OCI-LY7 (cell line): ENCODE measurements around the gene EBF3.

ENCODE experiments used
- CTCF ChIP-seq: fragments of 200-600 bp; sonication (generic); conservative IDR thresholded peaks from 2 replicates; pipeline ENCODE4 v1.5.1; 2014; ENCODE audit warnings: mild to moderate bottlenecking, antibody characterized with exemption, low read length, moderate library complexity, mixed read lengths
- EZH2phosphoT487 ChIP-seq: fragments of 200-600 bp; sonication (generic); IDR thresholded peaks from 2 replicates; pipeline ENCODE4 v1.6.1; 2018; ENCODE audit warnings: low read depth, borderline replicate concordance, mild to moderate bottlenecking, mixed run types, antibody characterized with exemption, low read length, moderate library complexity, mixed read lengths

GRCh38 chr10:129799942-129800341 lies 164.1 kb downstream of the EBF3 start:
- no peak for TF ChIP-seq CTCF
- no peak for TF ChIP-seq EZH2phosphoT487
